Tibial artery (tissue), 4 donors: ENCODE results near the gene LRFN2.

ENCODE experiments used
- DNase-seq, 2 donors: peaks; one replicate each; pipeline ENCODE4 v3.0.0-alpha.2; 2019
- H3K27ac ChIP-seq, 2 donors: fragments of 200-600 bp; sonication (generic) in 1 of 2; 1 replicate in 1 of 2; 2 replicates in 1 of 2; pipeline ENCODE4 v1.5.1; 2018 to 2019; ENCODE audit warnings: mild to moderate bottlenecking in 1 of 2
- H3K27me3 ChIP-seq, 2 donors: fragments of 200-600 bp; sonication (generic) in 1 of 2; one replicate each; pipeline versions ENCODE4 v1.5.1 to v1.6.0; 2016 to 2019
- H3K36me3 ChIP-seq, 3 donors: fragments of 200-600 bp; sonication (generic) in 2 of 3; one replicate each; pipeline ENCODE4 v1.5.1; 2016 to 2019; ENCODE audit warnings: mild to moderate bottlenecking in 2 of 3
- H3K4me1 ChIP-seq, 4 donors: fragments of 200-600 bp; sonication (generic) in 2 of 4; 1 replicate in 3 of 4; 2 replicates in 1 of 4; pipeline ENCODE4 v1.5.1; 2016 to 2019
- H3K4me3 ChIP-seq, 2 donors: fragments of 200-600 bp; sonication (generic) in 1 of 2; 1 replicate in 1 of 2; 2 replicates in 1 of 2; pipeline ENCODE4 v1.5.1; 2018 to 2019; ENCODE audit warnings: mild to moderate bottlenecking in 2 of 2
- H3K9me3 ChIP-seq, 3 donors: fragments of 200-600 bp; sonication (generic) in 1 of 3; one replicate each; pipeline ENCODE4 v1.5.1; 2016 to 2019
- intact Hi-C: fragments of 100-400 bp; cut with DNase I; formaldehyde crosslinking; loops from one replicate; pipeline ENCODE4 v1.15.0; 2023; ENCODE audit warnings: low total_unique reads
- TF ChIP-seq, protein P1 (sequence below), 2 experiments: fragments of 200-600 bp in 1 of 2; fragments of 450-650 bp in 1 of 2; IDR thresholded peaks; one replicate each; pipeline ENCODE4 v1.5.1; 2017 to 2019; ENCODE audit warnings: antibody characterized with exemption in 2 of 2, mild to moderate bottlenecking in 1 of 2, moderate library complexity in 1 of 2

The LRFN2 gene

DNA sequence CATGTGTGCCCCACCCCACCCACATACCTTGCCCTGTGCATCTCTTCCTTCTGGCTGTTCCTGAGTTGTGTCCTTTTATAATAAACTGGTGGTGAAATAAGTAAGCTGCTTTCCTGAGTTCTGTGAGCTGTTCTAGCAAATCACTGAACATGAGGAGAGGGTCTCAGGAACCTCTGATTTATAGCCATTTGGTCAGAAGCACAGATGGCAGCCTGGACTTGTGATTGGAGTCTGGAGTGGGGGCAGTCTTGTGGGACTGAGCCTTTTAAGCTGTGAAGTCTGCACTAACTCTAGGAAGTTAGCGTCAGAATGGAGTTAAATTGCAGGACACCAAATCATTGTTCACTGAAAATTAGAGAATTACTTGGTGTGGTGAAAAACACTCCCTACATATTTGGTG lies 245.4 kb downstream of the LRFN2 start:
- intact Hi-C loops, result no loop called here
- H3K9me3 ChIP-seq, result no peaks in the 10 kb centered on the region
- H3K4me3 ChIP-seq, result no peak overlapping the region
- no peaks in the 10 kb centered on the region for H3K36me3 ChIP-seq
- DNase-seq, result no peak
- TF ChIP-seq, protein P1, sequence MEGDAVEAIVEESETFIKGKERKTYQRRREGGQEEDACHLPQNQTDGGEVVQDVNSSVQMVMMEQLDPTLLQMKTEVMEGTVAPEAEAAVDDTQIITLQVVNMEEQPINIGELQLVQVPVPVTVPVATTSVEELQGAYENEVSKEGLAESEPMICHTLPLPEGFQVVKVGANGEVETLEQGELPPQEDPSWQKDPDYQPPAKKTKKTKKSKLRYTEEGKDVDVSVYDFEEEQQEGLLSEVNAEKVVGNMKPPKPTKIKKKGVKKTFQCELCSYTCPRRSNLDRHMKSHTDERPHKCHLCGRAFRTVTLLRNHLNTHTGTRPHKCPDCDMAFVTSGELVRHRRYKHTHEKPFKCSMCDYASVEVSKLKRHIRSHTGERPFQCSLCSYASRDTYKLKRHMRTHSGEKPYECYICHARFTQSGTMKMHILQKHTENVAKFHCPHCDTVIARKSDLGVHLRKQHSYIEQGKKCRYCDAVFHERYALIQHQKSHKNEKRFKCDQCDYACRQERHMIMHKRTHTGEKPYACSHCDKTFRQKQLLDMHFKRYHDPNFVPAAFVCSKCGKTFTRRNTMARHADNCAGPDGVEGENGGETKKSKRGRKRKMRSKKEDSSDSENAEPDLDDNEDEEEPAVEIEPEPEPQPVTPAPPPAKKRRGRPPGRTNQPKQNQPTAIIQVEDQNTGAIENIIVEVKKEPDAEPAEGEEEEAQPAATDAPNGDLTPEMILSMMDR (IDR thresholded peaks at IDR 0.05), result no peak
- H3K4me1 ChIP-seq, result no peaks in the 10 kb centered on the region
- no peak overlapping the region for H3K27ac ChIP-seq
- peaks cover 0 to 31% of the 10 kb centered on the region in 2 donors for H3K27me3 ChIP-seq
